ENCODE data around the gene HDAC4. TPM values are rescaled to one million over a fixed set of nuclear protein-coding genes. Genes with fewer than 3 reads are reported as not detected.

HDAC4 gene
- total and polyA plus RNA-seq, 2 donors from 2014 or later, result 2.2 to 56.8 TPM

GRCh38 chr2:239019183-239019581, 381.6 kb downstream of the HDAC4 start:
- FAIRE-seq, result no peak
- TF ChIP-seq CTCF (IDR thresholded peaks at IDR 0.05; ENCODE audit: borderline replicate concordance, extremely low read depth, insufficient read depth), result no peak

GRCh38 chr2:239018271-239019182, 382.3 kb downstream of the HDAC4 start:
- H3K4me1 ChIP-seq (ENCODE audit: control insufficient read depth in 2 of 3, insufficient read depth in 2 of 3, low read depth in 1 of 3, low read length in 3 of 3), result no peaks in the 10 kb centered on the region
- DNase-seq, result peak in 2 of 5 donors; percentile 27 to 29
- no peak overlapping the region for H3K27ac ChIP-seq (ENCODE audit: low read depth in 2 of 2, low read length in 2 of 2)
- no peaks in the 10 kb centered on the region for H3K27me3 ChIP-seq (ENCODE audit: control insufficient read depth, insufficient read depth, low read length)
- no peaks in the 10 kb centered on the region for H3K36me3 ChIP-seq (ENCODE audit: control insufficient read depth in 2 of 3, insufficient read depth in 3 of 3, low read length in 3 of 3)
- no peaks in the 10 kb centered on the region for H3K9me3 ChIP-seq (ENCODE audit: control insufficient read depth in 2 of 3, insufficient read depth in 1 of 3, low read length in 3 of 3)
- no peak for TF ChIP-seq CTCF (IDR thresholded peaks at IDR 0.05; ENCODE audit: borderline replicate concordance, extremely low read depth, insufficient read depth)
- no peak for FAIRE-seq
- intact Hi-C loops (cut with DNase I), result no loop called here
- H3K9ac ChIP-seq (ENCODE audit: low read length in 3 of 3), result no peak overlapping the region
- no peak overlapping the region for H3K4me3 ChIP-seq (ENCODE audit: low read length in 3 of 3)

More at GRCh38 chr2:239019183-239019581, 381.6 kb downstream of the HDAC4 start:
- Histone ChIP-seq H3K27me3 (ENCODE audit: control insufficient read depth, insufficient read depth, low read length) (no peaks in the 10 kb centered on the region), H3K4me1 (ENCODE audit: control insufficient read depth in 2 of 3, insufficient read depth in 2 of 3, low read depth in 1 of 3, low read length in 3 of 3) (no peaks in the 10 kb centered on the region), H3K27ac (ENCODE audit: low read depth in 2 of 2, low read length in 2 of 2) (no peak overlapping the region), H3K9me3 (ENCODE audit: control insufficient read depth in 2 of 3, insufficient read depth in 1 of 3, low read length in 3 of 3) (no peaks in the 10 kb centered on the region), H3K36me3 (ENCODE audit: control insufficient read depth in 2 of 3, insufficient read depth in 3 of 3, low read length in 3 of 3) (no peaks in the 10 kb centered on the region), H3K4me3 (ENCODE audit: low read length in 3 of 3) (no peak overlapping the region), H3K9ac (ENCODE audit: low read length in 3 of 3) (no peak overlapping the region)
- DNase-seq, result peak in 2 of 5 donors; percentile 24 to 41
- intact Hi-C loops (cut with DNase I), result no loop called here

- FAIRE-seq (no peak), DNase-seq (no peak)
- H3K4me1 ChIP-seq (ENCODE audit: control insufficient read depth in 2 of 3, insufficient read depth in 2 of 3, low read depth in 1 of 3, low read length in 3 of 3), result no peaks in the 10 kb centered on the region
- peak overlapping the region in 1 of 3 donors; percentile 6 for H3K4me3 ChIP-seq (ENCODE audit: low read length in 3 of 3)
- no peaks in the 10 kb centered on the region for H3K9me3 ChIP-seq (ENCODE audit: control insufficient read depth in 2 of 3, insufficient read depth in 1 of 3, low read length in 3 of 3)
- no peak for TF ChIP-seq CTCF (IDR thresholded peaks at IDR 0.05; ENCODE audit: borderline replicate concordance, extremely low read depth, insufficient read depth)
- H3K9ac ChIP-seq (ENCODE audit: low read length in 3 of 3), result no peak overlapping the region
- H3K27ac ChIP-seq (ENCODE audit: low read depth in 2 of 2, low read length in 2 of 2), result no peak overlapping the region
- no peaks in the 10 kb centered on the region for H3K36me3 ChIP-seq (ENCODE audit: control insufficient read depth in 2 of 3, insufficient read depth in 3 of 3, low read length in 3 of 3)
- intact Hi-C loops (cut with DNase I), result no loop called here
- H3K27me3 ChIP-seq (ENCODE audit: control insufficient read depth, insufficient read depth, low read length), result no peaks in the 10 kb centered on the region
Measured at GRCh38 chr2:239017491-239018098, 383.2 kb downstream of the HDAC4 start.
